GM12878 (cell line): ENCODE data around the gene OSBPL2. TPM values are rescaled to one million over a fixed set of nuclear protein-coding genes. Genes with fewer than 3 reads are reported as not detected.

ENCODE experiments used
- ATAC-seq: fragments of 200-7000 bp; cut with Tn5 transposase; 3 replicates; pipeline ENCODE4 v1.9.1; 2020; ENCODE audit warnings: mild to moderate bottlenecking, moderate library complexity
- BruUV-seq: library from RNA; stranded (reverse); fragments of 400-500 nt; replicated peaks from 2 replicates; lab custom pipeline; 2021; lab: Mats Ljungman, UMichigan
- CTCF ChIA-PET: fragments of 300-600 bp; sonication (Branson Sonifier 250); formaldehyde crosslinking; extraction: SDS; loops from one replicate; lab custom pipeline; 2021; ENCODE audit warnings: inconsistent platforms; lab: Yijun Ruan, JAX
- POLR2A ChIA-PET: fragments of 350-600 bp; formaldehyde crosslinking; extraction: SDS; loops from one replicate; lab custom pipeline; 2021; ENCODE audit warnings: inconsistent platforms; lab: Charles Lee
- RAD21 ChIA-PET: fragments of 300-600 bp; sonication (Branson Sonifier 250); formaldehyde crosslinking; loops from one replicate; lab custom pipeline; 2023; ENCODE audit warnings: antibody characterized with exemption; ENCODE audit not compliant: unreplicated experiment; lab: Charles Lee
- SMC1A ChIA-PET: fragments of 300-600 bp; sonication (Branson Sonifier 250); formaldehyde crosslinking; loops from one replicate; lab custom pipeline; 2023; ENCODE audit not compliant: unreplicated experiment, uncharacterized antibody; lab: Charles Lee
- DNase-seq: peaks from one replicate; pipeline ENCODE4 v3.0.0-alpha.2; 2011; ENCODE audit warnings: low read depth, low spot score
- FAIRE-seq: peaks from 3 replicates; lab custom pipeline; 2011; peaks lifted over from hg19 to GRCh38; lab: Jason Lieb, UNC
- H2AFZ ChIP-seq: 2 replicates; pipeline ENCODE4 v1.6.0; 2011; ENCODE audit warnings: low read depth, low read length, control low read depth; ENCODE audit not compliant: control insufficient read depth
- H3K27ac ChIP-seq: 2 replicates; pipeline ENCODE4 v1.5.1; 2011; ENCODE audit warnings: control low read depth; ENCODE audit not compliant: control insufficient read depth, insufficient read depth
- H3K27me3 ChIP-seq, 2 experiments: replicated peaks in 1 of 2; 2 replicates each; pipeline versions ENCODE4 v1.6.0 to v1.6.1; 2011; ENCODE audit warnings: low read length in 1 of 2; ENCODE audit not compliant: control insufficient read depth in 2 of 2, insufficient read depth in 2 of 2
- H3K36me3 ChIP-seq, 2 experiments: 2 replicates each; pipeline ENCODE4 v1.5.1; 2011; ENCODE audit warnings: low read length in 1 of 2; ENCODE audit not compliant: control insufficient read depth in 2 of 2, insufficient read depth in 2 of 2
- H3K4me1 ChIP-seq: 2 replicates; pipeline ENCODE4 v1.6.1; 2011; ENCODE audit warnings: mild to moderate bottlenecking, low read length, moderate library complexity, mixed read lengths; ENCODE audit not compliant: control insufficient read depth, insufficient read depth
- H3K4me2 ChIP-seq: 2 replicates; pipeline ENCODE4 v1.6.0; 2011; ENCODE audit warnings: control low read depth; ENCODE audit not compliant: control insufficient read depth, insufficient read depth
- H3K4me3 ChIP-seq: fragments of 200-600 bp; sonication (generic); 2 replicates; pipeline ENCODE4 v1.5.1; 2016
- H3K79me2 ChIP-seq: 2 replicates; pipeline ENCODE4 v1.6.0; 2011; ENCODE audit warnings: low read length; ENCODE audit not compliant: control insufficient read depth, insufficient read depth
- H3K9ac ChIP-seq: 2 replicates; pipeline ENCODE4 v1.8.0; 2011; ENCODE audit warnings: low read length, control low read depth, mixed read lengths; ENCODE audit not compliant: control insufficient read depth, insufficient read depth
- H3K9me3 ChIP-seq: replicated peaks from 3 replicates; pipeline ENCODE4 v1.5.1; 2011; ENCODE audit warnings: mild to moderate bottlenecking, low read length; ENCODE audit not compliant: control insufficient read depth, insufficient read depth
- H4K20me1 ChIP-seq: 2 replicates; pipeline ENCODE4 v1.6.0; 2011; ENCODE audit not compliant: control insufficient read depth, insufficient read depth
- BCLAF1 ChIP-seq: fragments of 450-650 bp; IDR thresholded peaks from 2 replicates; pipeline ENCODE4 v1.6.1; 2017; ENCODE audit warnings: antibody characterized with exemption, mild to moderate bottlenecking, moderate library complexity
- CHD1 ChIP-seq: IDR thresholded peaks from 2 replicates; pipeline ENCODE4 v1.6.1; 2012; ENCODE audit warnings: low read depth, low read length, improper control_type of control experiment
- E2F8 ChIP-seq: fragments of 450-650 bp; IDR thresholded peaks from 2 replicates; pipeline ENCODE4 v1.6.1; 2018; ENCODE audit warnings: mild to moderate bottlenecking, low read depth, moderate library complexity; ENCODE audit not compliant: partially characterized antibody
- HDGF ChIP-seq: fragments of 450-650 bp; IDR thresholded peaks from 2 replicates; pipeline ENCODE4 v1.6.1; 2016; ENCODE audit warnings: antibody characterized with exemption
- MAX ChIP-seq: IDR thresholded peaks from 2 replicates; pipeline ENCODE4 v1.6.1; 2012; ENCODE audit warnings: low read depth, low read length, improper control_type of control experiment
- MLLT1 ChIP-seq: fragments of 450-650 bp; IDR thresholded peaks from 2 replicates; pipeline ENCODE4 v1.6.1; 2016; ENCODE audit warnings: mild to moderate bottlenecking
- NBN ChIP-seq: fragments of 450-650 bp; IDR thresholded peaks from 2 replicates; pipeline ENCODE4 v1.6.1; 2016
- NRF1 ChIP-seq: conservative IDR thresholded peaks from 2 replicates; pipeline ENCODE4 v1.6.1; 2011; ENCODE audit warnings: mild to moderate bottlenecking, low read depth, low read length, improper control_type of control experiment
- POLR2AphosphoS2 ChIP-seq: IDR thresholded peaks from 2 replicates; pipeline ENCODE4 v1.6.1; 2011; ENCODE audit warnings: low read depth, mild to moderate bottlenecking, low read length, improper control_type of control experiment, moderate library complexity
- RBBP5 ChIP-seq: fragments of 200-600 bp; sonication (generic); conservative IDR thresholded peaks from 2 replicates; pipeline ENCODE4 v1.6.1; 2016
- RFX5 ChIP-seq: IDR thresholded peaks from 2 replicates; pipeline ENCODE4 v1.6.1; 2011; ENCODE audit warnings: low read depth, low read length, improper control_type of control experiment
- SMAD5 ChIP-seq: IDR thresholded peaks from 2 replicates; pipeline ENCODE4 v1.6.1; 2016; ENCODE audit warnings: antibody characterized with exemption, low read depth
- USF2 ChIP-seq: IDR thresholded peaks from 2 replicates; pipeline ENCODE4 v1.6.1; 2011; ENCODE audit warnings: low read depth, low read length, improper control_type of control experiment, borderline replicate concordance
- WRNIP1 ChIP-seq: IDR thresholded peaks from 2 replicates; pipeline ENCODE4 v1.6.1; 2011; ENCODE audit warnings: low read depth, low read length, improper control_type of control experiment, borderline replicate concordance
- ZNF217 ChIP-seq: fragments of 450-650 bp; IDR thresholded peaks from 2 replicates; pipeline ENCODE4 v1.6.1; 2017; ENCODE audit warnings: antibody characterized with exemption, mild to moderate bottlenecking
- ZNF622 ChIP-seq: fragments of 450-650 bp; IDR thresholded peaks from 2 replicates; pipeline ENCODE4 v1.6.1; 2017; ENCODE audit warnings: mild to moderate bottlenecking, inconsistent platforms
- WGBS: methylation state at CpG from one replicate; pipeline ENCODE4 v1.1.6; 2016; ENCODE audit warnings: low lambda C conversion rate; ENCODE audit not compliant: insufficient replicate concordance, insufficient coverage; ENCODE audit errors: missing lambda C conversion rate; 5-methylcytosine and 5-hydroxymethylcytosine counted together
- in situ Hi-C: fragments of 300-500 bp; cut with MboI; formaldehyde crosslinking; loops from 9 replicates; pipeline ENCODE4 v1.14.3; 2018; ENCODE audit warnings: mixed read lengths
- intact Hi-C: fragments of 100-400 bp; cut with micrococcal nuclease; formaldehyde crosslinking; loops from one replicate; pipeline ENCODE4 v1.14.2; 2022; ENCODE audit not compliant: unreplicated experiment
- polyA plus RNA-seq, 11 experiments: library from polyadenylated mRNA; depleted of rRNA in 4 of 11; unstranded in 6 of 11; stranded (reverse) in 5 of 11; fragments of >200 nt; fragmentation: Nextera tagmentation in 4 of 11; fragmentation: Illumina TruSeq in 1 of 11; extraction: Ambion mirVana in 4 of 11; extraction: Trizol in 1 of 11; gene quantifications; 1 replicate in 1 of 11; 2 replicates in 10 of 11; pipeline versions ENCODE4 v1.2.1 to v1.2.3, GENCODE V29; 2011 to 2016; ENCODE audit warnings: inconsistent platforms in 2 of 11, missing spikeins in 2 of 11, low read depth in 1 of 11
- total RNA-seq, 4 experiments: library from RNA; depleted of rRNA in 3 of 4; stranded (reverse); fragments of >200 nt in 3 of 4; fragmentation: Illumina TruSeq in 1 of 4; extraction: Trizol in 1 of 4; gene quantifications; 2 replicates each; pipeline versions ENCODE4 v1.2.1 to v1.2.3, GENCODE V29; 2013 to 2021

OSBPL2 gene
- total and polyA plus RNA-seq, 10 of the 15 experiments (the other 5 are each of a cell fraction or from before 2014, with no cell fraction given), result 2.8 to 22.3 (median 14.7) TPM

- TF ChIP-seq POLR2AphosphoS2, result no peak
- no peak for TF ChIP-seq WRNIP1
- no peak for TF ChIP-seq MAX
- no peak for TF ChIP-seq RBBP5
These were observed 76.5 kb downstream of the OSBPL2 start (continued) for GRCh38 chr20:62314711-62315302.

- Histone ChIP-seq H3K4me2 (no peak overlapping the region), H3K4me3 (no peak overlapping the region), H3K27me3 (no peaks in the 10 kb centered on the region), H3K36me3 (no peaks in the 10 kb centered on the region; a peak in 1 of 4 replicates), H4K20me1 (no peaks in the 10 kb centered on the region), H3K4me1 (no peaks in the 10 kb centered on the region), H3K9me3 (no peaks in the 10 kb centered on the region; the same call in 2 of the 3 replicates), H2AFZ (no peak overlapping the region), H3K9ac (no peak overlapping the region), H3K27ac (no peak overlapping the region), H3K79me2 (no peaks in the 10 kb centered on the region)
- in situ Hi-C loops (no loop called here), intact Hi-C loops (no loop called here)
- no TSS peak for BruUV-seq
- ChIA-PET RAD21 (no interaction called here), POLR2A (no interaction called here), CTCF (no interaction called here), SMC1A (no interaction called here)
- no peak for ATAC-seq
- 95% methylated on average over 12 of the region's 12 CpGs for WGBS
- FAIRE-seq, result no peak
- no peak for DNase-seq
- TF ChIP-seq NRF1 (no peak), BCLAF1 (no peak), RBBP5 (no peak), E2F8 (no peak), NBN (no peak), USF2 (no peak), ZNF217 (no peak), SMAD5 (no peak), HDGF (no peak), CHD1 (no peak), ZNF622 (no peak), POLR2AphosphoS2 (no peak), RFX5 (no peak), MLLT1 (no peak)
These were observed 77.5 kb downstream of the OSBPL2 start for GRCh38 chr20:62315773-62316172.
